ENCODE data around the gene TMEM255A.
A peak's percentile ranks its signal among the peaks of the same experiment; 100 is the strongest.

Gene TMEM255A

DNA sequence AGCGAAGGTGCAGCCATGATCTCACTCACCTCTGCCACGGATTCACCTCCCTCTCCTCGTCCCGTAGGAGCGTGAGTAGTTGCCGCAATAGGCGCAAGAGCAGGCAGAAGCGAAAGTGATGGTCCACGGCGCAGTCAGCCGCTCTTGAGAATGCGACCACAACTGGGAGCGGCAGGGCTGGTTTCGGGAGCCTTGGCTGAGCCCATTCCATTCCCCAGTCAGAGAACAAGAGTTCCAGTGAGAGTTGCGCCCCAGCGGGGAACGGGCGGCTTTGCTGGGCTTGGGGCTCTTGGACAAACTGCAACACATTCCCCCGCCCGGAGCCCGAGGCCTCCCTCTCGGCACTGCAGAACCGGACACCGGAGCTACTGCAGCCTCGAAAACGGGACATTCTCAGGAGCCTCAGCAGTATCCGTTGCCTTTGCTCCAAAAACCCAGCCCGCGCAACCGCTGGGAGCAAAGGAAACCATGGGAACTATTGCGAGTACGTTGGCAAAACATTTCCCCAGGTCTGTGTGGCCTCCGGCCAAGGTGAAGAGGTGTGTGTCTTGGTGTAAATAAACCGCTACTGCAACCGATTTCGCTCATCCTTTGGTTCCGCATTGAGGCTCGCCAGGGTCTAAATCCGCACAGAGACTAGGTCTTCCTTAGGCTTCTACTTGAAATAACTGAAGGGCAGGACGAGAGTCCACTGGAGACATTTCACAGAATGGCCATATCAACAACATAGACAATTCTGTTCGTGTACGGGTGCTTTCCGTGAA, 66.3 kb downstream of the TMEM255A start:
- Histone ChIP-seq H3K9me3 (ENCODE audit: severe bottlenecking) (no peaks in the 10 kb centered on the region), H3K4me3 (ENCODE audit: low read depth, low read length) (peak overlapping the region; percentile 45), H3K27ac (peak overlapping the region; percentile 35), H3K36me3 (no peaks in the 10 kb centered on the region), H3K27me3 (ENCODE audit: insufficient read depth, low read depth, severe bottlenecking) (peaks cover 2% of the 10 kb centered on the region)
- TF ChIP-seq, protein P1, sequence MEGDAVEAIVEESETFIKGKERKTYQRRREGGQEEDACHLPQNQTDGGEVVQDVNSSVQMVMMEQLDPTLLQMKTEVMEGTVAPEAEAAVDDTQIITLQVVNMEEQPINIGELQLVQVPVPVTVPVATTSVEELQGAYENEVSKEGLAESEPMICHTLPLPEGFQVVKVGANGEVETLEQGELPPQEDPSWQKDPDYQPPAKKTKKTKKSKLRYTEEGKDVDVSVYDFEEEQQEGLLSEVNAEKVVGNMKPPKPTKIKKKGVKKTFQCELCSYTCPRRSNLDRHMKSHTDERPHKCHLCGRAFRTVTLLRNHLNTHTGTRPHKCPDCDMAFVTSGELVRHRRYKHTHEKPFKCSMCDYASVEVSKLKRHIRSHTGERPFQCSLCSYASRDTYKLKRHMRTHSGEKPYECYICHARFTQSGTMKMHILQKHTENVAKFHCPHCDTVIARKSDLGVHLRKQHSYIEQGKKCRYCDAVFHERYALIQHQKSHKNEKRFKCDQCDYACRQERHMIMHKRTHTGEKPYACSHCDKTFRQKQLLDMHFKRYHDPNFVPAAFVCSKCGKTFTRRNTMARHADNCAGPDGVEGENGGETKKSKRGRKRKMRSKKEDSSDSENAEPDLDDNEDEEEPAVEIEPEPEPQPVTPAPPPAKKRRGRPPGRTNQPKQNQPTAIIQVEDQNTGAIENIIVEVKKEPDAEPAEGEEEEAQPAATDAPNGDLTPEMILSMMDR (IDR thresholded peaks at IDR 0.05; ENCODE audit: low read depth, low read length): no peak
- DNase-seq: peak; percentile 61

DNA sequence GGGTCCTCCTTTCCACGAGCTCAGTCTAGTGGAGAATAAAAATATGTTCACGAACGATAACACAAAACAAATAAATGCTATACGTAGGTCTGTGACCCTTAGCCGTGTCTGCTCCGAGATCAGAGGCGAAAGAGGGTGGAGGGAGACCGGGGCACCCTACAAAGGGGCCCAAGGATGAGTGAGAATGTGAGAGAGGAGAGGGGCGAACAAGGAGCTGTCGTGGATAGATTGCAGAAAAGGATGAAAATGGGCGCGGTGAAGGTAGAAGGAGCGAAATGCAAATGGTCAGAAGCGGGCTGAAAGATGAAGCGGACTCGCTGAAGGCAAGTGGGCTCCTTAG, 66.9 kb downstream of the TMEM255A start:
- Histone ChIP-seq H3K27ac (no peak overlapping the region), H3K4me3 (ENCODE audit: low read depth, low read length) (peak overlapping the region; percentile 45), H3K27me3 (ENCODE audit: insufficient read depth, low read depth, severe bottlenecking) (peaks cover 2% of the 10 kb centered on the region), H3K36me3 (no peaks in the 10 kb centered on the region), H3K9me3 (ENCODE audit: severe bottlenecking) (no peaks in the 10 kb centered on the region)
- TF ChIP-seq, protein P1 (IDR thresholded peaks at IDR 0.05; ENCODE audit: low read depth, low read length): no peak
- no peak for DNase-seq

DNA sequence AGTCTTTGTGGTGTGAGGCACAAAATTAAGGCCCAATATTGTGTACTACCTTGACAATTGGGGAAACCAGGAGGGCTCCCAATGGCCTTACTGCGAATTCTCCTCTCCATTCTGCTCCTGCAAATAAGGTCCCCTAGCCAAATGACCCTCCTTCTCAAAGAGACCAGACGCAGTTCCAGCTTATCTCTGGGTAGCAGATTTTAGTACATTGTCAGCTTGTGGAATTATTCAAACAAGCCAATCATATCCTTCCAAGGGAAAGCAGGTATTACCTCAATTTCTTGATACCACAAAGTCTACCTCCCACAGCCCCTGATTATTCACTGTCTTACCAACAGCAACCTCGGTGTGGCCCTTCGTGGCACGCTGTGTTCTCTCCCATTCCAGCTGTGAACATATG, 68.4 kb downstream of the TMEM255A start:
- no peak for DNase-seq
- H3K27me3 ChIP-seq (ENCODE audit: insufficient read depth, low read depth, severe bottlenecking): peaks cover 2% of the 10 kb centered on the region

DNA sequence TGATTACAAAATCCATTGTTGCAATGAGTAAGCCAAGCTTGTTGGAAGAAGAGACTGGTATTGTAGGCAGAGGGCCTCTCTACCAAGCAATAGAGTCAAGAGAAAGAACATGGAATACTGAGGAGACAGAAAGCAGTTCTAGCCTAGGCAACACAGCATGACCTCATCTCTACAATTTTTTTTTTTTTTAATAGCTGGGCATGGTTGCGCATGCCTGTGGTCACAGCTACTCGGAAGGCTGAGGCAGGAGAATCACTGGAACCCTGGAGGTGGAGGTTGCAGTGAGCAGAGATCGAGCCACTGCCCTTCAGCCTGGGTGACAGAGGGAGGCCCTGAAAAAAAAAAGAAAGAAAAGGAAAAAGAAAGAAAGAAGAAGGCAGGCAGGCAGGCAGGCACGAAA, 72.3 kb downstream of the TMEM255A start:
- Histone ChIP-seq H3K9me3 (ENCODE audit: severe bottlenecking) (no peaks in the 10 kb centered on the region), H3K36me3 (no peaks in the 10 kb centered on the region), H3K27me3 (ENCODE audit: insufficient read depth, low read depth, severe bottlenecking) (no peaks in the 10 kb centered on the region), H3K27ac (no peak overlapping the region), H3K4me3 (ENCODE audit: low read depth, low read length) (no peak overlapping the region)
- TF ChIP-seq, protein P1 (IDR thresholded peaks at IDR 0.05; ENCODE audit: low read depth, low read length): no peak
- no peak for DNase-seq

More for the DNA sequence above, 68.4 kb downstream of the TMEM255A start:
- TF ChIP-seq, protein P1 (IDR thresholded peaks at IDR 0.05; ENCODE audit: low read depth, low read length): no peak
- H3K9me3 ChIP-seq (ENCODE audit: severe bottlenecking): no peaks in the 10 kb centered on the region
- H3K27ac ChIP-seq: no peak overlapping the region
- no peak overlapping the region for H3K4me3 ChIP-seq (ENCODE audit: low read depth, low read length)
- no peaks in the 10 kb centered on the region for H3K36me3 ChIP-seq

DNA sequence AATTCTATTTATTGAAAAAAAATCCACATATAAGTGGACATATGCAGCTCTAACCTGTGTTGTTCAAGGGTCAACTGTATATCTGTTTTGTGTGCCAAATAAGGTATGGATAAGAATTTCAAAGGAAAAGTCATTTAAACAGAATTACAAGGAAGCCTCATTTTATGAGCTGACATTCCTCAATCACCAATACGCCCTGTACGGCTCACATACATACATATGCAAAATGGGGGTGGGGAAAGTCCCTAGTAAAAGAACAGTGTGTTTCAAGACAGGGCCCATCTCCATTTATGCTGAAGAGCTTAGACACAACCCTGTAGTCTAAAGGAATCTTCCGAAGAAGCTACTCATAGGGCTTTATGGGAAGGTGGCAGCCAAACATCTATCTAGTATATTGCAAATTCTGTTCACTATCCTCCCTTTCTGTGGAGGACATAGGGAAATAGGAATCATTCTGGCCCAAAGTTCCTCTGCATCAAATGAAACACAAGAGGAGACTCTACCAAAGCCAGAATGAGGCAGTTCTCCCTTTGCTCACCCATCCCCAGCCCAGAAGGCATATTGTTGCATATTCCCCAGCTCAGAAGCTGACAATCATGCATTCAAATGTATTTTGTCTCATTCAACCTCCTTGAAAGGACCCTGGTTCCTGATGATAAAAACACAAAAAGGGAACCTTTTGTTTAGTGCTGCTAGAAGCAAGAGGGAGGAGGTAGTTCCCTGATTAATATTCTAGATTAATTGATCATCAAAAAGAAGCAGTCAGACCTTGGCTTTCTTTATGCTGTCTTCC, 74.4 kb downstream of the TMEM255A start:
- H3K27me3 ChIP-seq (ENCODE audit: insufficient read depth, low read depth, severe bottlenecking): no peaks in the 10 kb centered on the region
- TF ChIP-seq, protein P1 (IDR thresholded peaks at IDR 0.05; ENCODE audit: low read depth, low read length): no peak
- H3K9me3 ChIP-seq (ENCODE audit: severe bottlenecking): no peaks in the 10 kb centered on the region
- no peak for DNase-seq
- no peak overlapping the region for H3K4me3 ChIP-seq (ENCODE audit: low read depth, low read length)
- no peaks in the 10 kb centered on the region for H3K36me3 ChIP-seq
- H3K27ac ChIP-seq: no peak overlapping the region

Data from WERI-Rb-1 (cell line).